ENCODE results near the gene RPS14. TPM values are rescaled to one million over a fixed set of nuclear protein-coding genes. Genes with fewer than 3 reads are reported as not detected.

The RPS14 gene
- total RNA-seq, 2 donors from 2014 or later = 1,311 to 1,492 TPM

- Histone ChIP-seq H3K27me3 (replicated peaks; ENCODE audit: insufficient read depth) (no peaks in the 10 kb centered on the region), H3K4me3 (no peak overlapping the region), H3K27ac (peak overlapping the region; percentile 32 to 90), H3K36me3 (no peaks in the 10 kb centered on the region), H3K4me1 (ENCODE audit: control insufficient read depth in 1 of 2, low read depth in 2 of 2) (peaks cover 45 to 87% of the 10 kb centered on the region in 2 donors), H3K9me3 (no peaks in the 10 kb centered on the region)
- ATAC-seq (ENCODE audit: insufficient number of reproducible peaks, low FRiP score, low read depth) (no peak), DNase-seq (ENCODE audit: low spot score) (no peak)
- TF ChIP-seq CTCF (IDR thresholded peaks at IDR 0.05) = no peak
Observed at GRCh38 chr5:150496534-150496933, 47.0 kb upstream of the RPS14 start.

GRCh38 chr5:150496098-150496497 is 46.6 kb upstream of the RPS14 start:
- no peak for TF ChIP-seq CTCF (IDR thresholded peaks at IDR 0.05)
- Histone ChIP-seq H3K27ac (peak overlapping the region; percentile 32 to 90), H3K4me3 (no peak overlapping the region), H3K4me1 (ENCODE audit: control insufficient read depth in 1 of 2, low read depth in 2 of 2) (peaks cover 48 to 87% of the 10 kb centered on the region in 2 donors), H3K36me3 (no peaks in the 10 kb centered on the region), H3K9me3 (no peaks in the 10 kb centered on the region), H3K27me3 (replicated peaks; ENCODE audit: insufficient read depth) (no peaks in the 10 kb centered on the region)
- ATAC-seq (ENCODE audit: insufficient number of reproducible peaks, low FRiP score, low read depth) (no peak), DNase-seq (ENCODE audit: low spot score) (no peak)

GRCh38 chr5:150492621-150493020 is 43.1 kb upstream of the RPS14 start:
- Histone ChIP-seq H3K4me1 (ENCODE audit: control insufficient read depth in 1 of 2, low read depth in 2 of 2) (peaks cover 61 to 87% of the 10 kb centered on the region in 2 donors), H3K27ac (peak overlapping the region; percentile 88 to 95), H3K36me3 (no peaks in the 10 kb centered on the region), H3K9me3 (no peaks in the 10 kb centered on the region), H3K27me3 (replicated peaks; ENCODE audit: insufficient read depth) (no peaks in the 10 kb centered on the region), H3K4me3 (no peak overlapping the region)
- TF ChIP-seq CTCF (IDR thresholded peaks at IDR 0.05) = no peak
- ATAC-seq (ENCODE audit: insufficient number of reproducible peaks, low FRiP score, low read depth) (no peak), DNase-seq (ENCODE audit: low spot score) (no peak)

- no peaks in the 10 kb centered on the region for H3K36me3 ChIP-seq
- H3K4me3 ChIP-seq = no peak overlapping the region
- H3K4me1 ChIP-seq (ENCODE audit: control insufficient read depth in 1 of 2, low read depth in 2 of 2) = peaks cover 57 to 87% of the 10 kb centered on the region in 2 donors
- H3K27me3 ChIP-seq (replicated peaks; ENCODE audit: insufficient read depth) = no peaks in the 10 kb centered on the region
- no peak for DNase-seq (ENCODE audit: low spot score)
- TF ChIP-seq CTCF (IDR thresholded peaks at IDR 0.05) = no peak
- no peaks in the 10 kb centered on the region for H3K9me3 ChIP-seq
- no peak for ATAC-seq (ENCODE audit: insufficient number of reproducible peaks, low FRiP score, low read depth)
- peak overlapping the region; percentile 88 to 95 for H3K27ac ChIP-seq
Observed at GRCh38 chr5:150491876-150492275, 42.3 kb upstream of the RPS14 start.

- no peaks in the 10 kb centered on the region for H3K36me3 ChIP-seq
- peaks cover 52 to 81% of the 10 kb centered on the region in 2 donors for H3K4me1 ChIP-seq (ENCODE audit: control insufficient read depth in 1 of 2, low read depth in 2 of 2)
- peak overlapping the region; percentile 88 to 95 for H3K27ac ChIP-seq
Observed at GRCh38 chr5:150490754-150491153, 41.2 kb upstream of the RPS14 start.

More at GRCh38 chr5:150490754-150491153, 41.2 kb upstream of the RPS14 start:
- Histone ChIP-seq H3K9me3 (no peaks in the 10 kb centered on the region), H3K4me3 (no peak overlapping the region), H3K27me3 (replicated peaks; ENCODE audit: insufficient read depth) (no peaks in the 10 kb centered on the region)
- no peak for TF ChIP-seq CTCF (IDR thresholded peaks at IDR 0.05)
- ATAC-seq (ENCODE audit: insufficient number of reproducible peaks, low FRiP score, low read depth) (no peak), DNase-seq (ENCODE audit: low spot score) (no peak)

Data from thoracic aorta (tissue), 2 donors.